B cell (primary cell): ENCODE measurements around the gene PTPN7.

Experiments used
- EZH2 ChIP-seq: IDR thresholded peaks from 2 replicates; pipeline ENCODE4 v1.6.1; 2012; ENCODE audit warnings: borderline replicate concordance, low read depth, mild to moderate bottlenecking, moderate library complexity, low read length; ENCODE audit not compliant: insufficient read depth, poor library complexity, severe bottlenecking
- TF ChIP-seq, protein P1 (sequence below): fragments of 200-600 bp; IDR thresholded peaks from one replicate; pipeline ENCODE4 v1.8.0; 2022; ENCODE audit warnings: antibody characterized with exemption, mild to moderate bottlenecking

DNA sequence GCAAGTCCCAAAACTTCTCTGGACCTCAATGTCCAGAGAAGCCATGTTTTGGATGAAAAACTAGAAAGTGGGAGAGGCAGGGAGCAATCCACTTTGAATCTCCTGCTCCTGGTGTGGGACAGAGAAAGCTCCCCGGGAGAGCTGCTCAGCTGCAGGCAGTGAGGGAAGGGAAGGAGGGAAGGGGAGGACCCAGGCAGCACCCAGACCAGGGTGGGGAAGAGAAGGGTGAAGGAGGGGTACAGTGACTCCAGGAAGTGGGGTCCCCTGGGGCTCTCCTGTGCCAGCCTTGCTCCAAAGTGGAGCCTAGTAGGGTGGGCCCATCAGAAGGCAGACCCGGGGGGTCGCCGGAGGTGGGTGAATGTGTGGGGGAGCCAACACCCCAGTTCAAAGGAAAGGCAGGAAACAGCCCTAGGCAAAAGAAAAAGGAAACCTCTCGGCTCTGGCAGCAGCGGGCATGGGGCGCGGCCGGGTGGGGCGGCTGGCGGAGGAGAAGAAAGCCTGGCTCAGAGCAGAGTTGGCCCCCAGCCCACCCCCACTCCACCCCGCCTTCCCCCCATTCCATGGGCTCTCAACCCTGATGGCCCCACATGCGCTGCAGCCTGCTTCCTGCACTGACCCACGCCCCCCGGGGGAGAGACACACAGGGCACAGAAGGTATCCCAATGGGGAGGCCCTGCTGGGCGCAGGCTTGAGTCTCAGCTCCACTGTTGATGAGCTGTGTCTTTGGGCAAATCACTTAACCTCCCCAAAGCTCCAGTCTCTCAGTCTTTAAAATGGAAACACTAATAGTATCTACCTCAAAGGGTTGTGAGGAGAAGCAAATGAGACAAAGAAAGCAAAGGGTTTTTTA, 38.9 kb upstream of the PTPN7 start:
- TF ChIP-seq, protein P1, sequence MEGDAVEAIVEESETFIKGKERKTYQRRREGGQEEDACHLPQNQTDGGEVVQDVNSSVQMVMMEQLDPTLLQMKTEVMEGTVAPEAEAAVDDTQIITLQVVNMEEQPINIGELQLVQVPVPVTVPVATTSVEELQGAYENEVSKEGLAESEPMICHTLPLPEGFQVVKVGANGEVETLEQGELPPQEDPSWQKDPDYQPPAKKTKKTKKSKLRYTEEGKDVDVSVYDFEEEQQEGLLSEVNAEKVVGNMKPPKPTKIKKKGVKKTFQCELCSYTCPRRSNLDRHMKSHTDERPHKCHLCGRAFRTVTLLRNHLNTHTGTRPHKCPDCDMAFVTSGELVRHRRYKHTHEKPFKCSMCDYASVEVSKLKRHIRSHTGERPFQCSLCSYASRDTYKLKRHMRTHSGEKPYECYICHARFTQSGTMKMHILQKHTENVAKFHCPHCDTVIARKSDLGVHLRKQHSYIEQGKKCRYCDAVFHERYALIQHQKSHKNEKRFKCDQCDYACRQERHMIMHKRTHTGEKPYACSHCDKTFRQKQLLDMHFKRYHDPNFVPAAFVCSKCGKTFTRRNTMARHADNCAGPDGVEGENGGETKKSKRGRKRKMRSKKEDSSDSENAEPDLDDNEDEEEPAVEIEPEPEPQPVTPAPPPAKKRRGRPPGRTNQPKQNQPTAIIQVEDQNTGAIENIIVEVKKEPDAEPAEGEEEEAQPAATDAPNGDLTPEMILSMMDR, result no peak
- no peak for TF ChIP-seq EZH2
